ENCODE results near the gene ENDOD1. TPM values are rescaled to one million over a fixed set of nuclear protein-coding genes. Genes with fewer than 3 reads are reported as not detected.

The ENDOD1 gene
- total RNA-seq (2014; rRNA removed; shearing (Covaris generic)) (33.7 and 35.9 TPM in 2 replicates), polyA plus RNA-seq (2016; fragmentation: Nextera tagmentation; extraction: Ambion mirVana) (15.5 and 16.1 TPM in 2 replicates)

DNA sequence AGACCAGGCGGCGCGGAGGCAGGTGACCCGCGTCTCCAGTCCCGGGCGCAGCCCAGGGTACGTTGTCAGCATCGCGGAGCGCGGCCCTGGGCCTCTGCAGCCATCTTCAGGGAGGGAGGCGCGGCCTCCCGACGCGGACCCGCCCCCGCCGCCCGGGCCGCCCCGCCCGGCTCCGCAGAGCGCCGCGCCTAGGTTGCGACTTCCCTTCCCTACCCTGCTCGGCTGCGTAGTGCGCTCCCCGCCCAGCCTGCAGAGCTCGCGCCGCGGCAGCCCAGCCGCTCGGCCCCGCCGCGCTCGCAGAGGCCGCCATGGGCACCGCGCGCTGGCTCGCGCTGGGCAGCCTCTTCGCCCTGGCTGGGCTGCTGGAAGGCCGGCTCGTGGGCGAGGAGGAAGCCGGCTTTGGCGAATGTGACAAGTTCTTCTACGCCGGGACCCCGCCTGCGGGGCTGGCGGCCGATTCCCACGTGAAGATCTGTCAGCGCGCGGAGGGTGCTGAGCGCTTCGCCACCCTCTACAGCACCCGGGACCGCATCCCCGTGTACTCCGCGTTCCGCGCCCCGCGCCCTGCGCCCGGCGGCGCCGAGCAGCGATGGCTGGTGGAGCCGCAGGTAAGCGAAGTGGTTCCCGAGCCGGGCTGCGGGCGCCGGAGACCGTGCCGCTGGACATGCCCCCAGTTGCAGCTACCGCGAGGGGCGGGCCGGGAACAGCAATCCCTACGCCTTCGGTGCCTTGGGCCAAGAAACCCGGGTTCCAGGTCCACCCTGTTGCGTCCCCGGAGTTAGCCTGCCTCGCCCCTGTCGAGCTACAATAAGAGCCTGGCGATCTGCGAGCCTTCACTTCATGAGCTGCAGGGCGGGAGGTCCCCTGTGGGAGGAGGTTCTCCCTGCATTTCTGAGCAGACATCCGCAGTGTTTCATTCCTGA lies at the start of gene ENDOD1:
Gene ENDOD1, plus strand, starts transcription at position 227 of the 923 bp plus-strand sequence. Its CDS starts 82 bp downstream, at position 309.
- H3K4me2 ChIP-seq (ENCODE audit: unreplicated experiment) = peak within 1 kb of the TSS; percentile 86
- H3K4me3 ChIP-seq = peak within 1 kb of the TSS; percentile 87
- peak within 1 kb of the TSS; percentile 74 for H3K27ac ChIP-seq
- H3K36me3 ChIP-seq (ENCODE audit: low read depth) = no peaks in the 10 kb centered on the region
- TF ChIP-seq EZH2phosphoT487 (IDR thresholded peaks at IDR 0.05; ENCODE audit: insufficient read depth, low read depth) (no peak), EZH2 (IDR thresholded peaks at IDR 0.05; ENCODE audit: insufficient read depth, poor library complexity, severe bottlenecking) (no peak)
- no peaks in the 10 kb centered on the region for H4K20me1 ChIP-seq (ENCODE audit: insufficient read depth)
- peak; percentile 96 for DNase-seq
- H3K4me1 ChIP-seq (ENCODE audit: insufficient read depth) = peaks cover 17% of the 10 kb centered on the region
- in situ Hi-C loops (cut with MboI) = no loop called here
- H2AFZ ChIP-seq = peak within 1 kb of the TSS; percentile 89
- H3F3A ChIP-seq (ENCODE audit: insufficient read depth) = peaks cover 18% of the 10 kb centered on the region
- 1 to 2% methylated on average over 73 to 92 of the region's 106 CpGs for WGBS, 2 experiments (ENCODE audit: low coverage in 1 of 2, low lambda C conversion rate in 2 of 2, missing lambda C conversion rate in 2 of 2)
- no peaks in the 10 kb centered on the region for H3K9me2 ChIP-seq (ENCODE audit: insufficient read depth)
- peak within 1 kb of the TSS; percentile 83 for H3K9ac ChIP-seq
- H3K79me2 ChIP-seq (ENCODE audit: insufficient read depth) = peaks cover 7% of the 10 kb centered on the region; the same call in 1 of the 2 replicates
- no peaks in the 10 kb centered on the region for H3K27me3 ChIP-seq (replicated peaks; ENCODE audit: insufficient read depth)
- H3K9me3 ChIP-seq (ENCODE audit: low read depth) = no peaks in the 10 kb centered on the region

DNA sequence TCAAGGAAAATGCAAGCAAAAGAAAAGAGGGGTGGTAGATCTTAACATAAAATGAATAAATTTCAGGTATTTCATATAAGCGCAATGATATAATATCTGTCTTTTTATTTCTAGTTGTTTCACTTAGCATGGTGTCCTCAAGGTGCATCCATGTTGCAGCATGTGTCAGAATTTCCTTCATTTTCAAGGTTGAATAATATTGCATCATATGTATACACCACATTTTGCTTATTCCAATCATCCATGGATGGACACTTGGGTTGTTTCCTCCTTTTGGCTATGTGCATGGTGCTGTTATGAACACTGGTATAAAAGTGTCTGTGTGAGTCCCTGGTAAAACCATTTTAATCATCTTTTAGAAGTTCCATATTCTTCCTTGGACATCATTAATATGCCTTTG lies 47.4 kb upstream of the ENDOD1 start:
- Histone ChIP-seq H3K36me3 (ENCODE audit: low read depth) (no peaks in the 10 kb centered on the region), H3K4me3 (no peak overlapping the region), H3K27ac (no peak overlapping the region), H3K4me1 (ENCODE audit: insufficient read depth) (no peaks in the 10 kb centered on the region), H3K9me3 (ENCODE audit: low read depth) (no peaks in the 10 kb centered on the region), H4K20me1 (ENCODE audit: insufficient read depth) (no peaks in the 10 kb centered on the region), H3K4me2 (ENCODE audit: unreplicated experiment) (no peak overlapping the region), H3F3A (ENCODE audit: insufficient read depth) (no peaks in the 10 kb centered on the region), H3K9ac (no peak overlapping the region), H2AFZ (no peak overlapping the region), H3K27me3 (replicated peaks; ENCODE audit: insufficient read depth) (peaks cover 33% of the 10 kb centered on the region), H3K9me2 (ENCODE audit: insufficient read depth) (no peaks in the 10 kb centered on the region), H3K79me2 (ENCODE audit: insufficient read depth) (no peaks in the 10 kb centered on the region)
- no peak for DNase-seq
- in situ Hi-C loops (cut with MboI) = no loop called here
- TF ChIP-seq EZH2phosphoT487 (IDR thresholded peaks at IDR 0.05; ENCODE audit: insufficient read depth, low read depth) = no peak
- no peak for TF ChIP-seq EZH2 (IDR thresholded peaks at IDR 0.05; ENCODE audit: insufficient read depth, poor library complexity, severe bottlenecking)
- 91 to 94% methylated on average over 1 of the region's 1 CpG for WGBS, 2 experiments (ENCODE audit: low coverage in 1 of 2, low lambda C conversion rate in 2 of 2, missing lambda C conversion rate in 2 of 2)

- no peaks in the 10 kb centered on the region for H3K4me1 ChIP-seq (ENCODE audit: insufficient read depth)
- no peaks in the 10 kb centered on the region for H3K9me3 ChIP-seq (ENCODE audit: low read depth)
- WGBS, 2 experiments (ENCODE audit: low coverage in 1 of 2, low lambda C conversion rate in 2 of 2, missing lambda C conversion rate in 2 of 2) = 44 to 50% methylated on average over 3 of the region's 3 CpGs
- in situ Hi-C loops (cut with MboI) = no loop called here
- H3K4me2 ChIP-seq (ENCODE audit: unreplicated experiment) = no peak overlapping the region
- H3K9me2 ChIP-seq (ENCODE audit: insufficient read depth) = no peaks in the 10 kb centered on the region
- H3K4me3 ChIP-seq = no peak overlapping the region
- no peak for DNase-seq
- H3K27me3 ChIP-seq (replicated peaks; ENCODE audit: insufficient read depth) = peaks cover 39% of the 10 kb centered on the region
- H3K36me3 ChIP-seq (ENCODE audit: low read depth) = no peaks in the 10 kb centered on the region
- H3K27ac ChIP-seq = no peak overlapping the region
- no peaks in the 10 kb centered on the region for H3F3A ChIP-seq (ENCODE audit: insufficient read depth)
- TF ChIP-seq EZH2phosphoT487 (IDR thresholded peaks at IDR 0.05; ENCODE audit: insufficient read depth, low read depth) (no peak), EZH2 (IDR thresholded peaks at IDR 0.05; ENCODE audit: insufficient read depth, poor library complexity, severe bottlenecking) (no peak)
- H3K9ac ChIP-seq = no peak overlapping the region
- H4K20me1 ChIP-seq (ENCODE audit: insufficient read depth) = no peaks in the 10 kb centered on the region
- H3K79me2 ChIP-seq (ENCODE audit: insufficient read depth) = no peaks in the 10 kb centered on the region
- no peak overlapping the region for H2AFZ ChIP-seq
These were observed 46.7 kb upstream of the ENDOD1 start for GRCh38 chr11:95042906-95043305.

DNA sequence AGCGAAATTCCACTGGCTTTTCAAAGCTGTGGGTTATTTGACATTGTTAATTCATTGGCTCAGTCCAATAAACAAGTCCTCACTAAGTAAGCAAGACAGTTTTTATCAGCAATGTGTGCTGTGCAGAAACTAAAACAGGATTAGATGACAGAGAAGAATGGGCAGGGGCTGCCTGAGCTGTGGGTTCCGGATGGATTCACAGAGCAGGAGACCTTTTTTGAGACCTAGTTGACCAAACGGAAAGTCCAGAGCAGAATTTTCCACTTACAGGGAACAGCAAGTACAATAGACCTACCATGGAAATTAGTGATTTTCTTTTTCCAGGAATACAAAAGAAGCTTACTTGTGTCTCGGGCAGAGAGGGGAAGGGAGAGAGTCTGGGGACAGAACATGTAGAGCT lies 45.6 kb upstream of the ENDOD1 start:
- in situ Hi-C loops (cut with MboI) = no loop called here
- H3K4me3 ChIP-seq = no peak overlapping the region
- TF ChIP-seq EZH2phosphoT487 (IDR thresholded peaks at IDR 0.05; ENCODE audit: insufficient read depth, low read depth) (no peak), EZH2 (IDR thresholded peaks at IDR 0.05; ENCODE audit: insufficient read depth, poor library complexity, severe bottlenecking) (no peak)
- WGBS, 2 experiments (ENCODE audit: low coverage in 1 of 2, low lambda C conversion rate in 2 of 2, missing lambda C conversion rate in 2 of 2) = 54 to 55% methylated on average over 4 of the region's 4 CpGs
- no peaks in the 10 kb centered on the region for H3F3A ChIP-seq (ENCODE audit: insufficient read depth)
- no peaks in the 10 kb centered on the region for H3K4me1 ChIP-seq (ENCODE audit: insufficient read depth)
- H3K9me3 ChIP-seq (ENCODE audit: low read depth) = no peaks in the 10 kb centered on the region
- H3K79me2 ChIP-seq (ENCODE audit: insufficient read depth) = no peaks in the 10 kb centered on the region
- H4K20me1 ChIP-seq (ENCODE audit: insufficient read depth) = no peaks in the 10 kb centered on the region
- no peaks in the 10 kb centered on the region for H3K36me3 ChIP-seq (ENCODE audit: low read depth)
- no peak for DNase-seq
- H3K27ac ChIP-seq = no peak overlapping the region
- no peaks in the 10 kb centered on the region for H3K9me2 ChIP-seq (ENCODE audit: insufficient read depth)
- H2AFZ ChIP-seq = no peak overlapping the region
- H3K4me2 ChIP-seq (ENCODE audit: unreplicated experiment) = no peak overlapping the region
- peaks cover 49% of the 10 kb centered on the region for H3K27me3 ChIP-seq (replicated peaks; ENCODE audit: insufficient read depth)
- H3K9ac ChIP-seq = no peak overlapping the region

Measured in GM23248 (cell line).